BE2C (cell line): Measurements from ENCODE around the gene PRRT1. TPM values are rescaled to one million over a fixed set of nuclear protein-coding genes. Genes with fewer than 3 reads are reported as not detected.

Source experiments
- DNase-seq: peaks from one replicate; pipeline ENCODE4 v3.0.0-alpha.2; 2020
- H3K27me3 ChIP-seq: fragments of 250-450 bp; sonication (Bioruptor Pico); 2 replicates; pipeline ENCODE4 v1.5.1; 2020; ENCODE audit warnings: mild to moderate bottlenecking
- H3K36me3 ChIP-seq: fragments of 250-450 bp; sonication (Bioruptor Pico); 2 replicates; pipeline ENCODE4 v1.5.1; 2020; ENCODE audit warnings: mild to moderate bottlenecking
- H3K4me1 ChIP-seq: fragments of 250-450 bp; sonication (Bioruptor Pico); 2 replicates; pipeline ENCODE4 v1.5.1; 2020
- H3K4me3 ChIP-seq: 2 replicates; pipeline ENCODE4 v1.5.1; 2011; ENCODE audit warnings: low read depth, low read length
- H3K9me3 ChIP-seq: fragments of 250-450 bp; sonication (Bioruptor Pico); 2 replicates; pipeline ENCODE4 v1.5.1; 2020
- polyA plus RNA-seq: library from polyadenylated mRNA; unstranded; fragments of >200 nt; gene quantifications from one replicate; pipeline ENCODE4 v1.2.1, GENCODE V29; 2012; ENCODE audit warnings: low read depth, missing spikeins; ENCODE audit not compliant: insufficient read length, insufficient read depth
- TF ChIP-seq, protein P1 (sequence below): IDR thresholded peaks from 2 replicates; pipeline ENCODE4 v1.5.1; 2012; ENCODE audit warnings: mild to moderate bottlenecking, low read depth, low read length

PRRT1 gene
- 2.4 TPM for polyA plus RNA-seq

DNA sequence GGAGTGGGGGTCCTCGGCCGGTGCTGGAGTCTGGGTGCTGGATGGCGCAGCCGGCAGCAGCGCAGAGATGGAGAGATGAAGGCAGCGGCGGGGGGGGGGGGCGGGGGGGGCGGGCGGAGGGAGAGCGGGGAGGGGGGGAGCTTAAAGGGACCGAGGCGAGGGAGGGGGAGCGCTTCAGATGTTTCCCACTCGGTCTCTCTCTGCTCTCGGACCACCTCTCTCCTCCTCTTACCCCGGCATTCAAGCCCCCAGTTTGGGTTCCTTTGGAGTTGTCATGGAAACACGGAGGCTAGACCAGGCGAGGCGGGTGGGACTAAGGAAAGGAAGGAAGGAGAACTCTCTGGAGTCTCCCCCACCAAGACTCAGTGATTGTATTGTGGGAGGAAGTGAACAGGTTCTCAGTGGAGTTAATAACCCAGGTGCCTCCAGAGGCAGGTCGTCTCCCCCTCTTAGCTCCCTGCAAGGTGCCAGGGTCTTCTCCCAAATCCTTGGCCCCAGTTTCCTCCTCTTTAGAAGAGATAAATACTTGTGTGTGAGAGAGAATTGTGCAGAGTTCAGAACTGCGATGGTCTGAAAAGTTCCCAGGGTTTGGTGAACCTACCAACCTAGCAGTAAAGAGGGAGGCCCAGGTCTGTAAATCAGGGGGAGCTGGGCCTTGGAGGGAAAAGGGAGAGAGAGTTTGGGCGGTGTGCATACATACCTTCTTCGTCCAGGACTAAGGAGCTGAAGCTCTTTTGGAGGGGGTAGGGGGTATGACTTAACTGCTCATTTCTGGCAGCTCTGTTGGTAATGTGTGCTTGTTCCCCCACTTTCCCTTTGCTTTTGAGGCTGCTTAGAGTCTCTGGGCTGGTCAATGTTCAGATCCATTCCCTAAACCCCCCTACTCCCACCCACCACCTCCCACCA, at the start of gene PRRT1:
Gene PRRT1 (minus strand): TSS at position 77 of the 906 bp plus-strand sequence. CDS start 112 bp downstream, outside the sequence.
- peaks cover 16% of the 10 kb centered on the region for H3K36me3 ChIP-seq
- H3K9me3 ChIP-seq: no peaks in the 10 kb centered on the region
- no peaks in the 10 kb centered on the region for H3K27me3 ChIP-seq
- H3K4me1 ChIP-seq: peaks cover 7% of the 10 kb centered on the region
- no peak for DNase-seq
- peak within 1 kb of the TSS; percentile 96 for H3K4me3 ChIP-seq
- TF ChIP-seq, protein P1, sequence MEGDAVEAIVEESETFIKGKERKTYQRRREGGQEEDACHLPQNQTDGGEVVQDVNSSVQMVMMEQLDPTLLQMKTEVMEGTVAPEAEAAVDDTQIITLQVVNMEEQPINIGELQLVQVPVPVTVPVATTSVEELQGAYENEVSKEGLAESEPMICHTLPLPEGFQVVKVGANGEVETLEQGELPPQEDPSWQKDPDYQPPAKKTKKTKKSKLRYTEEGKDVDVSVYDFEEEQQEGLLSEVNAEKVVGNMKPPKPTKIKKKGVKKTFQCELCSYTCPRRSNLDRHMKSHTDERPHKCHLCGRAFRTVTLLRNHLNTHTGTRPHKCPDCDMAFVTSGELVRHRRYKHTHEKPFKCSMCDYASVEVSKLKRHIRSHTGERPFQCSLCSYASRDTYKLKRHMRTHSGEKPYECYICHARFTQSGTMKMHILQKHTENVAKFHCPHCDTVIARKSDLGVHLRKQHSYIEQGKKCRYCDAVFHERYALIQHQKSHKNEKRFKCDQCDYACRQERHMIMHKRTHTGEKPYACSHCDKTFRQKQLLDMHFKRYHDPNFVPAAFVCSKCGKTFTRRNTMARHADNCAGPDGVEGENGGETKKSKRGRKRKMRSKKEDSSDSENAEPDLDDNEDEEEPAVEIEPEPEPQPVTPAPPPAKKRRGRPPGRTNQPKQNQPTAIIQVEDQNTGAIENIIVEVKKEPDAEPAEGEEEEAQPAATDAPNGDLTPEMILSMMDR: no peak

DNA sequence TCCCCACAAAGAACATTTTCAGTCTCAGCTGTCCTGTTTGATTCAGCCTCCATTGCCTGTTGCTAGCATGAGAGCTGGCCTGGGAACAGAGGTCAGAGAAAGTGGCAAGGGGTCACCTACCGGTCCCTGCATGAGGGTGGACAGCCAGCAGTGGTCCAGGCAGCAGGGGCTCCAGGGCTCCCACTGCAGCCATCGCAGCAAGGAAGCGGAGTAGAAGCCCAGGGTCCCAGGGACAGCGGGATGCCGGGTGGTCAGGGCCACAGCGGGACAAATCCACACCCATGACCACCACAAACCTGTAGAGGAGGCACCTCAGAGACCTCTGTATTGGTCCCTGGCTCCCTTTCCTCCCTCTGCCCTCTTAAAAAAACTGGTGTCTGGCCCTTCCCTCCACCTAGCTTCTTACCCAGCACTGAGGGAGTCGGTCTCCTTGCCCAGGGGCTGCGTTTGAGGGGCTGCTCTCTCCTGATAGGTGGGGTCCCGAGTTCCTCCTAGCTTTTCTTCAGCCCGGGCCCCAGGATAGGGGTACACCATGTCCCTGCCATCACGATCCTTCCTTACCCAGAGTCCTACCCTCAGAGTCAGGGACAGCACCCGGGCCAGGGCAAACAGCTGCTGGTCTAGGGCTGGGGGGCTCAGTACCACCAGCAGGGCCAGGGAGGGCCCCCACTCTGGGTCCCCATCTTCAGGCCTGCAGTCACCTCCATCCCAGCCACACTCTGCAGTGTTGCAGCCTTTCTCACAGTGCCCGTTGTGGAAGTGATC, 49.2 kb upstream of the PRRT1 start:
- H3K27me3 ChIP-seq: peaks cover 5% of the 10 kb centered on the region; the same call in 1 of the 2 replicates
- H3K9me3 ChIP-seq: no peaks in the 10 kb centered on the region
- TF ChIP-seq, protein P1: no peak

DNA sequence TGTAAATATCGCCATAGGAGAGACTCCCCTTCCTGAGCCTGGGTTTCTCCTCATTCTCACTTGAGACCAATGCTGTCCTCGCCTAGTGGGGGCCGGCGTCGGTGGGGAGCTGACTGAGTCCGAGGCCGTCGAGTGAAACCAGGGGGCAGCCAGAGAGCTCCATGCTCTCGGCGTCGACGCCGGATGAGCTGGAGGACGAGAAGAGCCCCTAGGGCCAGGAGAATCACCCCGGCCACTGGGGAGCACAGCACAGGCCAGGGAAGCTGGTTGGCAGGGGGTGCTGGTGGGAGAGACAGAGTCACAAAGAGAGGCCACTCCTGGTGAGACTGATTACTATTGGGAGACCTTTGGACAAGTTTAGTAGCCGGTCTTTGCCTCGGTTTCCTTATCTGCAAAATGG, 47.1 kb upstream of the PRRT1 start:
- TF ChIP-seq, protein P1: no peak
- peaks cover 2% of the 10 kb centered on the region; the same call in 1 of the 2 replicates for H3K4me1 ChIP-seq
- DNase-seq: no peak
- H3K9me3 ChIP-seq: no peaks in the 10 kb centered on the region
- no peaks in the 10 kb centered on the region for H3K27me3 ChIP-seq
- no peak overlapping the region for H3K4me3 ChIP-seq
- H3K36me3 ChIP-seq: no peaks in the 10 kb centered on the region

More for the DNA sequence above, 49.2 kb upstream of the PRRT1 start:
- Histone ChIP-seq H3K4me3 (no peak overlapping the region), H3K4me1 (no peaks in the 10 kb centered on the region), H3K36me3 (no peaks in the 10 kb centered on the region)
- DNase-seq: no peak

DNA sequence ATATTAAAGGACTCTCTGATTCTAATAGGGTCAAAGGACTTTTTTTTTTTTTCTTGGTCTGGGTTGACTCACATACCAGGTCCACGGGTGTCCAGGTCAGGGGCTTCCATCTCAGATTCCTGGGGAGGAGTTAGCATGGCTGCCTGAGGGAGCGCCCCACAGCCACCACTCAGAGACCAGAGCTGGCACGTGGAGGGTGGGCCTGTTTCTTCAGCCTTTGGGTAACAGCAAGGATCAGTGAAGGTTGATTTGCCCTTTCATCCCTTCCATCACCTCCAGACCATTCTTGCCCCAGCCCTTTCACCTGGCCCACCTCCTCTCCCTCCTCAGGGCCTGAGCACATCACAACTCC, 46.6 kb upstream of the PRRT1 start:
- no peak for DNase-seq
- TF ChIP-seq, protein P1: no peak
- H3K27me3 ChIP-seq: no peaks in the 10 kb centered on the region
- H3K9me3 ChIP-seq: no peaks in the 10 kb centered on the region
- no peaks in the 10 kb centered on the region for H3K36me3 ChIP-seq
- H3K4me1 ChIP-seq: peaks cover 2% of the 10 kb centered on the region; the same call in 1 of the 2 replicates
- no peak overlapping the region for H3K4me3 ChIP-seq

DNA sequence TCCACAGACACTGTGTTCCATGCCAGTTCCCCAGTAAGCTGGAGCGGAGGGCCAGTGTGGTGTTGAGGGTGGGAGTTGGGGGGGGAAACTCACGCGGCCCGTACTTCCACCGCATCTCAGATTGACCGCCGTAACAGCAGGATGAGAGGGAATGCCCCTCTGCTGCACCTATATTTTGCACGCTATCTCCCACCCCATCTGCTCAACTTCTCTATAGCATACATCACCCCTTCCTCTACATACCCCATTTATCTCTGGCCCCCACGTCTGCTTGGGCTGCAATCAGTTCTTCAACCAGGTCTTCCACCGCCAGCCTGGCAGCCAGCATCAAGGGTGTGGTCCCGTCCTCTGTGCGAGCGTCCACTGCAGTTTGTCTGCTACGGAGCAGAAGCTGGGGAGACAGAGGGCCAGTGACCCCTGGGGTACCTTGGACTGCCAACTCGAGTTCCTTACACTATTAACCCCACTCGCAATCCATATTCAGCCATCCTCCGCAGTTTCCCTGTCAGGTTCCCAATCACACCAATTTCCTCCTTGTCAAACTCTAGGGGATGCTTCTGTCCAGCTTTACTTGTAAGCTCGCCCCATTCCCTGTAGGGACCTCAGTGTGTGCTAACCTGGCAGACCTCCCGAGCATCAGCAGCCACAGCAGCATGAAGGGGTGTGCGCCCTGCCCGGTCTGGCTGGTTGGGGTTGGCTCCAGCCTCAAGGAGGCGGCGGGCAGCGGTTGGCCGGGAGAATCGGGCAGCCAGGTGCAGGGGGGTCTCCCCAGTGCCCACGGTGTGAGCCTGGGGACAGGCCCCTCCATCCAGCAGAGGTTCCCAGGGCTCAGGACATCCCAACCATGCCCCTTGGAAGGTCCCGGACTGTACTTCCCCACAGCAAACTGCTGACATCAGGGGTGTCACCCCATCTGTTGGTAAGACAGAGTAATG, 45.2 kb upstream of the PRRT1 start:
- H3K36me3 ChIP-seq: no peaks in the 10 kb centered on the region
- H3K27me3 ChIP-seq: no peaks in the 10 kb centered on the region
- H3K9me3 ChIP-seq: no peaks in the 10 kb centered on the region
- TF ChIP-seq, protein P1: no peak
- no peak for DNase-seq
- peaks cover 2% of the 10 kb centered on the region; the same call in 1 of the 2 replicates for H3K4me1 ChIP-seq
- H3K4me3 ChIP-seq: peak overlapping the region; percentile 90
